M059J (cell line): ENCODE results near the gene FUT7. TPM values are rescaled to one million over a fixed set of nuclear protein-coding genes. Genes with fewer than 3 reads are reported as not detected.
A peak's percentile ranks its signal among the peaks of the same experiment; 100 is the strongest.
"Not testable (repeated sequence)": the region's sequence is repeated elsewhere in the genome, so short reads cannot be mapped to it uniquely, and the experiment has no call there.

Experiments used
- DNase-seq: peaks from one replicate; pipeline ENCODE4 v3.0.0-alpha.2; 2012; ENCODE audit warnings: low read depth
- total RNA-seq: library from RNA; depleted of rRNA; stranded (reverse); fragments of >200 nt; shearing (Covaris generic); gene quantifications from 2 replicates; pipeline ENCODE4 v1.2.3, GENCODE V29; 2014

FUT7 gene
- total RNA-seq, 1 experiment from 2014 or later = not detected

GRCh38 chr9:137004285-137004684 lies 27.6 kb downstream of the FUT7 start:
- not testable (repeated sequence) for DNase-seq

- no peak for DNase-seq
Measured at GRCh38 chr9:137002646-137003041, 29.2 kb downstream of the FUT7 start.

- no peak for DNase-seq
Measured at GRCh38 chr9:137001857-137002645, 29.8 kb downstream of the FUT7 start.

- DNase-seq = peak; percentile 58
Measured at GRCh38 chr9:137000177-137000930, 31.5 kb downstream of the FUT7 start.

GRCh38 chr9:136997830-136998234 lies 34.1 kb downstream of the FUT7 start:
- DNase-seq = peak; percentile 57

- no peak for DNase-seq
Measured at GRCh38 chr9:136997371-136997770, 34.5 kb downstream of the FUT7 start.

GRCh38 chr9:136996361-136997292 lies 35.3 kb downstream of the FUT7 start, which contains the start of gene CLIC3:
TSS of gene CLIC3 (minus strand) at chr9:136996568. CDS start at chr9:136996543, 25 bp downstream.
- DNase-seq = peak; percentile 56

GRCh38 chr9:136995772-136996311 lies 36.0 kb downstream of the FUT7 start:
- DNase-seq = peak; percentile 70

GRCh38 chr9:136995362-136995761 lies 36.5 kb downstream of the FUT7 start:
- no peak for DNase-seq

- DNase-seq = no peak
Measured at GRCh38 chr9:136994888-136995230, 37.0 kb downstream of the FUT7 start.

GRCh38 chr9:136994180-136994887 lies 37.6 kb downstream of the FUT7 start:
- no peak for DNase-seq

GRCh38 chr9:136992819-136993369 lies 39.0 kb downstream of the FUT7 start:
- DNase-seq = no peak

GRCh38 chr9:136991993-136992818 lies 39.7 kb downstream of the FUT7 start, which contains the start of gene PAXX:
TSS of gene PAXX (plus strand) at chr9:136992422. CDS start at chr9:136992444, 22 bp downstream.
- peak; percentile 82 for DNase-seq

GRCh38 chr9:136990242-136990911 lies 41.5 kb downstream of the FUT7 start:
- DNase-seq = no peak

GRCh38 chr9:136988872-136989271 lies 43.0 kb downstream of the FUT7 start:
- no peak for DNase-seq

- no peak for DNase-seq
Measured at GRCh38 chr9:136985853-136986252, 46.0 kb downstream of the FUT7 start.

GRCh38 chr9:136985027-136985602 lies 46.8 kb downstream of the FUT7 start:
- DNase-seq = no peak

GRCh38 chr9:136984464-136985026 lies 47.3 kb downstream of the FUT7 start:
- no peak for DNase-seq
